ENCODE measurements around the gene B3GNT2.
A peak's percentile ranks its signal among the peaks of the same experiment; 100 is the strongest.

Gene B3GNT2

GRCh38 chr2:62176801-62177200, 19.1 kb upstream of the B3GNT2 start:
- in situ Hi-C loops (cut with HindIII; ENCODE audit: low sequenced_read_pairs), result no loop called here
- TF ChIP-seq CTCF (IDR thresholded peaks at IDR 0.05; ENCODE audit: low read depth, low read length, missing control alignments), result no peak
- no peak overlapping the region for H3K4me3 ChIP-seq (ENCODE audit: low read depth, low read length)
- no peak for DNase-seq (ENCODE audit: low read depth)

DNA sequence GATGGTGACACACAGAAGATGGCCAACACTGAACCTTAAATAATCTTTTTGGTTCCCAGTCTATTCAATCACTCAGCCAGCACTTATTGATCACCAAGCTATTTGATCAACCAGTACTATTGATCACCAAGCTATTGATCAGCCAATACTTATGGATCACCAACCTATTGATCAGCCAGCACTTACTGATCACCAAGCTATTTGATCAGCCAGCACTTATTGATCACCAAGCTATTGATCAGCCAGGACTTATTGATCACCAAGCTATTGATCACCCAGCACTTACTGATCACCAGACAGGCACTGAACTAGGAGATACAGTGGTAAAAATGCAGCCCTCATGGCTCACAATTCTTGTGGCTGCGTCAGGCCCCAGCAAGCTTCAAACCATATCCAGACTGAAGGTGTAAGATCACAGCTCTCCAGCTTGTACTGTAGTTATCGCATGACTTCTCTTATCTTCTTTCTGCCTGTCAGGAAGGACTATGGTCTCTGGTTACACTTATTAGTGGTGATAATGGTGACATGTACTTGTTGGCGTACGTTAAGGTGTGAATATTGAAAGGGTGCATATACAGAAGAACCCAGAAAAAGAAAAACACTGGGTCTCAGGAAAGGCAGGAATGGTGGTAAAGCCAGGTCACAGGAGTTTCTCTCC, 18.4 kb upstream of the B3GNT2 start:
- no peak overlapping the region for H3K4me3 ChIP-seq (ENCODE audit: low read depth, low read length)
- no peak for DNase-seq (ENCODE audit: low read depth)
- in situ Hi-C loops (cut with HindIII; ENCODE audit: low sequenced_read_pairs), result no loop called here
- no peak for TF ChIP-seq CTCF (IDR thresholded peaks at IDR 0.05; ENCODE audit: low read depth, low read length, missing control alignments)

DNA sequence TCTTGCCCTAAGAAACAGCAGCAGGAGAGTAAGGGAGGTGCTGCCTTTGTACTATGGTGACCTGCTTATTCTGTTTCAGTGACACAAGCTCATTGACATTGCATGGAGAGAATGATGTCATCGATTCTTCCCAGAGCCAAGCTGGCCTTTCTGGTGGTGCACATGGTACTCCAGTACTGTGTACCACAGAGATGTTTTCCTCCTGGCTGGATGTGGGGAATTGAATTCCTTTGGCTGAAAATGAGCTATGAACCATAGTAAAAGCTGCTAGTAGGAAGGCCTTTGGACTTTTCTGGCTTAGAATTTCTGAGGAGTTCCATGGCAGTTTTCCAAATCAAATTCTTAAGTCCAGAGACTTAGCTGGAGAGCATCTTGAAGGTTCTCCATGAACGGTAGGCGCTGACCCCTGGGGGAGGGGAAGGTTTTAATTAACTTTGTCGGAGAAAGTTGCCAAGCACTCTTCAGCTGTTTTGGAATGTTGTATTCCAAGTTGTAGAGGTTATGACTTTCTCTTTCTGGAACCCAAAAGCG, 17.1 kb upstream of the B3GNT2 start:
- H3K4me3 ChIP-seq (ENCODE audit: low read depth, low read length), result no peak overlapping the region
- TF ChIP-seq CTCF (IDR thresholded peaks at IDR 0.05; ENCODE audit: low read depth, low read length, missing control alignments), result no peak
- DNase-seq (ENCODE audit: low read depth), result peak; percentile 63
- in situ Hi-C loops (cut with HindIII; ENCODE audit: low sequenced_read_pairs), result no loop called here

DNA sequence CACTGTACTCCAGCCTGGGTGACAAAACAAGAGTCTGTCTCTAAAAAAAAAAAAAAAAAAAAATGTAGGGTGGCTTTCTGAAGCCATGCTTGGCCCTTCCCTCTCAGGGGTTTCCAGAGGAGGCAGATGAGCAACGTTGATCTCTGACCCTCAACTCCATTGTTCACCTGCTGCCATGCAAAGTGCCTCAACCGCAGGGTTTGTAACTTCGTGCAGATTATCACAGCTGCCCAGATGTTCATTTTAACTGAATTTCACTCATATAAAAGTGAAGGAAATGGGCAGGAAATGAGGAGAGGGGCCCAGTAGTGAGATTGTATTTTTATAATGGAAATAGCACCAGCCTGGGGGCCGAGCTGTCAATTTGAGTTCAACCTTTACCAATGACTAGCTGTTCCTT, 14.9 kb upstream of the B3GNT2 start:
- TF ChIP-seq CTCF (IDR thresholded peaks at IDR 0.05; ENCODE audit: low read depth, low read length, missing control alignments), result no peak
- no peak overlapping the region for H3K4me3 ChIP-seq (ENCODE audit: low read depth, low read length)
- DNase-seq (ENCODE audit: low read depth), result no peak
- in situ Hi-C loops (cut with HindIII; ENCODE audit: low sequenced_read_pairs), result no loop called here

GRCh38 chr2:62181843-62182242, 14.1 kb upstream of the B3GNT2 start:
- in situ Hi-C loops (cut with HindIII; ENCODE audit: low sequenced_read_pairs), result no loop called here
- no peak for TF ChIP-seq CTCF (IDR thresholded peaks at IDR 0.05; ENCODE audit: low read depth, low read length, missing control alignments)

DNA sequence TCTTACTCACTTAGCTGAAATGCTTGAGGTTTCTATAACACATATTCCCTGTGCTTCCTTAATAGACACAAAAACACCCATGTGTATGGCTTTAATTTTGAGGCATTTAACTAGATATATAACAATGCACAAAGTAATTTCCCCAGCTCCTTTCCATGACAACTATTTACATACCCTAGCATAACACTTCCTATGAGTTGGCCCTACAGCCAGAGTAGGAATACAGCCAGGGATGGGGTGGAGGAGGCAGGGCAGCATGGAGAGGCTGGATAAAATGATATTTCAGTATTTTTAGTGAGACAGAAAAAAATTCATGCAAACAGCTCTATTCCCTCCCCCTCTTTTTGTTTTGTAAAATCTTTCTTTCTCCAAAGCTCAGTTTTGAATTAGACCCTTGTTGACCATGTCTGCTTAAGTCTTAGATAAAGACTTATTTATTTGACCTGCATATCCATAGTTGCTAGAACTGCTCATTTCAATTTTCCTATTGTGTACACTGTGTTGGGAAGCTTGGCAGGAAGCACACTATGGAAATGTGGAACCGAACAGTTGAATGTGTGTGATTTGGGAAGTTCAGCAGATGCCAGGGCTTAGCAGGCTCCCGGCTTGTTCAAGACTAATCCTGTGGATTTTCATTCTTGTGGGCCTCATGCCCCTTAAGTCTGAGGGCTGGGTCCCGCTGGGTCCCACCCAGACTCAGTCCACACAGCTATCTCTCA, 11.2 kb upstream of the B3GNT2 start:
- in situ Hi-C loops (cut with HindIII; ENCODE audit: low sequenced_read_pairs), result no loop called here
- H3K4me3 ChIP-seq (ENCODE audit: low read depth, low read length), result no peak overlapping the region
- TF ChIP-seq CTCF (IDR thresholded peaks at IDR 0.05; ENCODE audit: low read depth, low read length, missing control alignments), result no peak
- DNase-seq (ENCODE audit: low read depth), result no peak

More at GRCh38 chr2:62181843-62182242, 14.1 kb upstream of the B3GNT2 start:
- no peak for DNase-seq (ENCODE audit: low read depth)
- H3K4me3 ChIP-seq (ENCODE audit: low read depth, low read length), result no peak overlapping the region

All from astrocyte of the cerebellum (primary cell).